M059J (cell line): ENCODE measurements around the gene MXRA8. TPM values are rescaled to one million over a fixed set of nuclear protein-coding genes. Genes with fewer than 3 reads are reported as not detected.

ENCODE experiments used
- DNase-seq: peaks from one replicate; pipeline ENCODE4 v3.0.0-alpha.2; 2012; ENCODE audit warnings: low read depth
- total RNA-seq: library from RNA; depleted of rRNA; stranded (reverse); fragments of >200 nt; shearing (Covaris generic); gene quantifications from 2 replicates; pipeline ENCODE4 v1.2.3, GENCODE V29; 2014

Gene MXRA8
- total RNA-seq, 1 experiment from 2014 or later = 0.25 TPM

- DNase-seq = peak; percentile 60
Measured at GRCh38 chr1:1349256-1350012, 8.9 kb downstream of the MXRA8 start, which contains the start of gene DVL1. Gene DVL1 (minus strand): TSS chr1:1349418. CDS start chr1:1349065, 353 bp downstream.

GRCh38 chr1:1348420-1349255, 9.7 kb downstream of the MXRA8 start:
- DNase-seq = peak; percentile 50

GRCh38 chr1:1347663-1348419, 10.5 kb downstream of the MXRA8 start:
- peak; percentile 32 for DNase-seq

GRCh38 chr1:1347026-1347595, 11.2 kb downstream of the MXRA8 start:
- DNase-seq = no peak

GRCh38 chr1:1346501-1346890, 11.9 kb downstream of the MXRA8 start:
- no peak for DNase-seq

- no peak for DNase-seq
Measured at GRCh38 chr1:1345860-1346500, 12.4 kb downstream of the MXRA8 start.

- peak; percentile 30 for DNase-seq
Measured at GRCh38 chr1:1345384-1345783, 13.0 kb downstream of the MXRA8 start.

GRCh38 chr1:1344655-1345361, 13.5 kb downstream of the MXRA8 start:
- peak; percentile 81 for DNase-seq

GRCh38 chr1:1343811-1344421, 14.4 kb downstream of the MXRA8 start:
- no peak for DNase-seq

- DNase-seq = no peak
Measured at GRCh38 chr1:1342584-1343115, 15.7 kb downstream of the MXRA8 start.

GRCh38 chr1:1342061-1342562, 16.2 kb downstream of the MXRA8 start:
- no peak for DNase-seq

GRCh38 chr1:1341549-1342021, 16.8 kb downstream of the MXRA8 start:
- no peak for DNase-seq

- no peak for DNase-seq
Measured at GRCh38 chr1:1340791-1341548, 17.4 kb downstream of the MXRA8 start.

- DNase-seq = no peak
Measured at GRCh38 chr1:1340185-1340584, 18.2 kb downstream of the MXRA8 start.

GRCh38 chr1:1338278-1338677, 20.1 kb downstream of the MXRA8 start:
- no peak for DNase-seq

- no peak for DNase-seq
Measured at GRCh38 chr1:1337793-1338147, 20.6 kb downstream of the MXRA8 start.

- DNase-seq = no peak
Measured at GRCh38 chr1:1336931-1337792, 21.2 kb downstream of the MXRA8 start.

- no peak for DNase-seq
Measured at GRCh38 chr1:1336446-1336845, 21.9 kb downstream of the MXRA8 start.
